ENCODE results near the gene GRM5. TPM values are rescaled to one million over a fixed set of nuclear protein-coding genes. Genes with fewer than 3 reads are reported as not detected.

The GRM5 gene
- total RNA-seq, 1 donor from 2014 or later, result 0.49 TPM

DNA sequence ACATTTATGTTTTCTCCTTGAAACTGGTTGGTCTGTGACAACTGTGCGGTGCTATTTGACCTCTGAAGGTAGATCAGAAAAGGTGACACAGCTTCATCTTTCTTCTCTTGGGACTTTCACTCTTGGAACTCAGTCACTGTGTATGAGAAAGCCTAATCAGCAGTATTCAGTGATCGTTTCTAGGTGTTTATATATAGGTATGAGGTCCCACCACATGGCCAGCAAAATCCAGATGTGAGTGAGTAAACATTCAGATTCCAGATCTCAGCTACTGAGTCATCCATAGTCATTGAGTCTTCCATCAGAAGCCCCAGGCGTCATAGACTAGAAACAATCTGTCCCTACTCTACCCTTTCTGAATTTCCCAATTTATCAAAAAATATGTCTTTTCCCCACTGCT, 610.9 kb downstream of the GRM5 start:
- Mint-ChIP-seq H3K27me3 (ENCODE audit: low read depth) (no peaks in the 10 kb centered on the region), H3K27ac (ENCODE audit: unreplicated experiment) (no peak overlapping the region), H3K4me1 (no peaks in the 10 kb centered on the region), H3K36me3 (ENCODE audit: low read depth) (no peaks in the 10 kb centered on the region), H3K9me3 (no peaks in the 10 kb centered on the region), H3K4me3 (no peak overlapping the region)
- TF ChIP-seq, protein P1, sequence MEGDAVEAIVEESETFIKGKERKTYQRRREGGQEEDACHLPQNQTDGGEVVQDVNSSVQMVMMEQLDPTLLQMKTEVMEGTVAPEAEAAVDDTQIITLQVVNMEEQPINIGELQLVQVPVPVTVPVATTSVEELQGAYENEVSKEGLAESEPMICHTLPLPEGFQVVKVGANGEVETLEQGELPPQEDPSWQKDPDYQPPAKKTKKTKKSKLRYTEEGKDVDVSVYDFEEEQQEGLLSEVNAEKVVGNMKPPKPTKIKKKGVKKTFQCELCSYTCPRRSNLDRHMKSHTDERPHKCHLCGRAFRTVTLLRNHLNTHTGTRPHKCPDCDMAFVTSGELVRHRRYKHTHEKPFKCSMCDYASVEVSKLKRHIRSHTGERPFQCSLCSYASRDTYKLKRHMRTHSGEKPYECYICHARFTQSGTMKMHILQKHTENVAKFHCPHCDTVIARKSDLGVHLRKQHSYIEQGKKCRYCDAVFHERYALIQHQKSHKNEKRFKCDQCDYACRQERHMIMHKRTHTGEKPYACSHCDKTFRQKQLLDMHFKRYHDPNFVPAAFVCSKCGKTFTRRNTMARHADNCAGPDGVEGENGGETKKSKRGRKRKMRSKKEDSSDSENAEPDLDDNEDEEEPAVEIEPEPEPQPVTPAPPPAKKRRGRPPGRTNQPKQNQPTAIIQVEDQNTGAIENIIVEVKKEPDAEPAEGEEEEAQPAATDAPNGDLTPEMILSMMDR (conservative IDR thresholded peaks at IDR 0.05), result no peak
- no peak for DNase-seq (ENCODE audit: low read depth, low spot score)

Other genes starting within 250 kb of the GRM5 start
- gene TYR, start 111.9 kb upstream of the GRM5 start, total RNA-seq, result not detected in 2 replicates